Panc1 (cell line): ENCODE data around the gene BBS9. TPM values are rescaled to one million over a fixed set of nuclear protein-coding genes. Genes with fewer than 3 reads are reported as not detected.

Source experiments
- ATAC-seq: fragments of 200-7000 bp; cut with Tn5 transposase; 2 replicates; pipeline ENCODE4 v1.9.1; 2020; ENCODE audit warnings: mild to moderate bottlenecking, moderate library complexity
- BruUV-seq: library from RNA; stranded (reverse); fragments of 400-500 nt; replicated peaks from 2 replicates; lab custom pipeline; 2021; lab: Mats Ljungman, UMichigan
- CTCF ChIA-PET: fragments of 300-600 bp; sonication (Branson Sonifier 250); formaldehyde crosslinking; loops from one replicate; lab custom pipeline; 2022; ENCODE audit warnings: antibody characterized with exemption; lab: Charles Lee
- POLR2A ChIA-PET: fragments of 300-600 bp; sonication (Branson Sonifier 250); formaldehyde crosslinking; loops from one replicate; lab custom pipeline; 2022; ENCODE audit warnings: antibody characterized with exemption; lab: Charles Lee
- DNase-seq: peaks from one replicate; pipeline ENCODE4 v3.0.0-alpha.2; 2010; ENCODE audit warnings: low read depth, low spot score
- H3K27ac ChIP-seq: 2 replicates; pipeline ENCODE4 v1.5.1; 2011; ENCODE audit warnings: mild to moderate bottlenecking, low read length, inconsistent platforms
- H3K27me3 ChIP-seq: fragments of 200-500 bp; sonication (Bioruptor generic); 2 replicates; pipeline ENCODE4 v1.6.0; 2014; ENCODE audit warnings: low read length, inconsistent platforms; ENCODE audit not compliant: control insufficient read depth, insufficient read depth
- H3K36me3 ChIP-seq: fragments of 200-500 bp; sonication (Bioruptor generic); 2 replicates; pipeline ENCODE4 v1.5.1; 2014; ENCODE audit warnings: inconsistent platforms, mild to moderate bottlenecking, low read length, moderate library complexity; ENCODE audit not compliant: control insufficient read depth, insufficient read depth
- H3K4me1 ChIP-seq: 2 replicates; pipeline ENCODE4 v1.5.1; 2011; ENCODE audit warnings: inconsistent platforms, mild to moderate bottlenecking, low read length, moderate library complexity; ENCODE audit not compliant: control insufficient read depth, insufficient read depth
- H3K4me3 ChIP-seq, 2 experiments: 2 replicates each; pipeline ENCODE4 v1.5.1; 2011 to 2012; ENCODE audit warnings: low read depth in 2 of 2, low read length in 2 of 2, mild to moderate bottlenecking in 2 of 2, inconsistent platforms in 1 of 2, moderate library complexity in 1 of 2
- H3K9me3 ChIP-seq: fragments of 200-500 bp; sonication (Bioruptor generic); 2 replicates; pipeline ENCODE4 v1.5.1; 2014; ENCODE audit warnings: low read depth, mild to moderate bottlenecking, inconsistent platforms, low read length, moderate library complexity; ENCODE audit not compliant: control insufficient read depth, insufficient read depth
- CTCF ChIP-seq: fragments of 450-650 bp; IDR thresholded peaks from 2 replicates; pipeline ENCODE4 v1.5.1; 2017; ENCODE audit warnings: mild to moderate bottlenecking
- POLR2AphosphoS5 ChIP-seq: IDR thresholded peaks from 2 replicates; pipeline ENCODE4 v1.6.1; 2012; ENCODE audit warnings: mild to moderate bottlenecking, low read depth, low read length, moderate library complexity
- REST ChIP-seq, 2 experiments: IDR thresholded peaks; 2 replicates each; pipeline ENCODE4 v1.6.1; 2011 to 2012; ENCODE audit warnings: low read depth in 2 of 2, control low read depth in 1 of 2, low read length in 1 of 2, mild to moderate bottlenecking in 1 of 2, moderate library complexity in 1 of 2; ENCODE audit not compliant: insufficient read depth in 1 of 2
- SIN3A ChIP-seq: IDR thresholded peaks from 2 replicates; pipeline ENCODE4 v1.6.1; 2012; ENCODE audit warnings: low read depth, mild to moderate bottlenecking, low read length, moderate library complexity, borderline replicate concordance; ENCODE audit not compliant: insufficient read depth
- TCF7L2 ChIP-seq: IDR thresholded peaks from 2 replicates; pipeline ENCODE4 v1.6.1; 2011; ENCODE audit warnings: mild to moderate bottlenecking, low read depth, low read length, inconsistent platforms
- in situ Hi-C: cut with HindIII; loops from 2 replicates; pipeline ENCODE4 v1.10.0; 2016; ENCODE audit warnings: low sequenced_read_pairs, low pct_unique_long_range_greater_than_20kb
- intact Hi-C: fragments of 100-400 bp; cut with micrococcal nuclease; formaldehyde crosslinking; loops from one replicate; pipeline ENCODE4 v1.10.0; 2022; ENCODE audit not compliant: unreplicated experiment
- total RNA-seq: library from RNA; stranded (reverse); gene quantifications from one replicate; pipeline ENCODE4 v1.2.1, GENCODE V29; 2021; ENCODE audit not compliant: unreplicated experiment

The BBS9 gene
- total RNA-seq, 1 experiment from 2014 or later = 6.9 TPM

- POLR2A ChIA-PET = no interaction called here
- Histone ChIP-seq H3K4me1 (no peaks in the 10 kb centered on the region), H3K4me3 (no peak overlapping the region), H3K9me3 (no peaks in the 10 kb centered on the region), H3K27ac (no peak overlapping the region), H3K36me3 (no peaks in the 10 kb centered on the region), H3K27me3 (no peaks in the 10 kb centered on the region)
- ATAC-seq (no peak), DNase-seq (no peak)
- in situ Hi-C loops (no loop called here), intact Hi-C loops (loop anchor here (10.0 kb wide), 1 partner anchor 445 kb away; no protein-coding TSS in a partner anchor)
- BruUV-seq = no TSS peak
- CTCF ChIA-PET = no interaction called here
- no peak for TF ChIP-seq REST (IDR thresholded peaks at IDR 0.05; ENCODE audit: insufficient read depth in 1 of 2, low read depth in 2 of 2, low read length in 1 of 2)
- no peak for TF ChIP-seq SIN3A
- TF ChIP-seq TCF7L2 = no peak
- no peak for TF ChIP-seq POLR2AphosphoS5
- no peak for TF ChIP-seq CTCF
Measured at GRCh38 chr7:33449847-33450246, 320.5 kb downstream of the BBS9 start.

GRCh38 chr7:33452805-33453502 lies 323.6 kb downstream of the BBS9 start:
- Histone ChIP-seq H3K9me3 (no peaks in the 10 kb centered on the region), H3K4me3 (no peak overlapping the region), H3K36me3 (no peaks in the 10 kb centered on the region), H3K27ac (no peak overlapping the region), H3K27me3 (no peaks in the 10 kb centered on the region), H3K4me1 (no peaks in the 10 kb centered on the region)
- ATAC-seq (no peak), DNase-seq (no peak)
- TF ChIP-seq TCF7L2 = no peak
- TF ChIP-seq POLR2AphosphoS5 = no peak
- TF ChIP-seq CTCF = no peak
- TF ChIP-seq REST (IDR thresholded peaks at IDR 0.05; ENCODE audit: insufficient read depth in 1 of 2, low read depth in 2 of 2, low read length in 1 of 2) = no peak
- no peak for TF ChIP-seq SIN3A
- POLR2A ChIA-PET = interaction anchor here (0.6 kb wide), 1 partner anchor 148 kb away, joined by 7 read pairs; no protein-coding TSS in a partner anchor
- CTCF ChIA-PET = no interaction called here
- intact Hi-C loops (loop anchor here (10.0 kb wide), 1 partner anchor 442 kb away; no protein-coding TSS in a partner anchor), in situ Hi-C loops (no loop called here)
- BruUV-seq = no TSS peak
